ENCODE measurements around the gene CACNG1. TPM values are rescaled to one million over a fixed set of nuclear protein-coding genes. Genes with fewer than 3 reads are reported as not detected.

CACNG1 gene
- total RNA-seq, 1 donor from 2014 or later, result not detected

DNA sequence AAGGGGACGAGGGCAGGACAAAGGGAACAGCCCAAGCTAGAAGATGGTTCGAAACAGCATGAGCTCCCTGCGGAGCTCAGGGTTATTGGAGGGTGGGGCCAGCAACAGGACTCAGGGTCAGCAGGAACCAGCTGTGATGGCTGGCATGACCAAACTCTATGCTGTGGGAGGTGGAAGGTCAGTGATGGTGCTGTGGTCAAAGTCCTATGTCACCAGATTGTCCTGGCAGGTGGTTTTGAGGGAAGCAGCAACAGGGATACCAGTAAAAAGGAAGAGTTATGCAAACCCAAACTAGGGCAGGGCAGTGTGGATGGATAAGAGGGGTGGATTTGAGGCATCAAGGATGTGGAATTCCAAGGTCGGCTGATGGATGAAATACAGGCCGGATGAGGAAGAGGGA, 47.4 kb upstream of the CACNG1 start:
- H3K9ac ChIP-seq, result no peak overlapping the region
- no peaks in the 10 kb centered on the region for H3K36me3 ChIP-seq
- no peak overlapping the region for H3K4me3 Mint-ChIP-seq
- H3K4me3 ChIP-seq, result no peak overlapping the region
- DNase-seq (ENCODE audit: low spot score), result no peak
- H3K27ac ChIP-seq, result no peak overlapping the region
- H3K27me3 Mint-ChIP-seq (ENCODE audit: insufficient read depth, low read depth), result peaks cover 13% of the 10 kb centered on the region
- H2AFZ ChIP-seq (replicated peaks), result no peak overlapping the region
- H3K9me3 Mint-ChIP-seq, result peaks cover 14% of the 10 kb centered on the region
- no peaks in the 10 kb centered on the region for H4K20me1 ChIP-seq (ENCODE audit: low read depth)
- H3K27me3 ChIP-seq, result no peaks in the 10 kb centered on the region
- H3K4me2 ChIP-seq, result no peak overlapping the region
- no peaks in the 10 kb centered on the region for H3K9me3 ChIP-seq (ENCODE audit: low read depth)
- H3K4me1 ChIP-seq, result no peaks in the 10 kb centered on the region
- H3K27ac Mint-ChIP-seq, result no peak overlapping the region
- no peaks in the 10 kb centered on the region for H3K79me2 ChIP-seq (ENCODE audit: low read depth)
- H3K36me3 Mint-ChIP-seq, result peaks cover 31% of the 10 kb centered on the region
- no peak for TF ChIP-seq EZH2phosphoT487 (IDR thresholded peaks at IDR 0.05)
- no peak for TF ChIP-seq EZH2 (IDR thresholded peaks at IDR 0.05)
- TF ChIP-seq, protein P1, sequence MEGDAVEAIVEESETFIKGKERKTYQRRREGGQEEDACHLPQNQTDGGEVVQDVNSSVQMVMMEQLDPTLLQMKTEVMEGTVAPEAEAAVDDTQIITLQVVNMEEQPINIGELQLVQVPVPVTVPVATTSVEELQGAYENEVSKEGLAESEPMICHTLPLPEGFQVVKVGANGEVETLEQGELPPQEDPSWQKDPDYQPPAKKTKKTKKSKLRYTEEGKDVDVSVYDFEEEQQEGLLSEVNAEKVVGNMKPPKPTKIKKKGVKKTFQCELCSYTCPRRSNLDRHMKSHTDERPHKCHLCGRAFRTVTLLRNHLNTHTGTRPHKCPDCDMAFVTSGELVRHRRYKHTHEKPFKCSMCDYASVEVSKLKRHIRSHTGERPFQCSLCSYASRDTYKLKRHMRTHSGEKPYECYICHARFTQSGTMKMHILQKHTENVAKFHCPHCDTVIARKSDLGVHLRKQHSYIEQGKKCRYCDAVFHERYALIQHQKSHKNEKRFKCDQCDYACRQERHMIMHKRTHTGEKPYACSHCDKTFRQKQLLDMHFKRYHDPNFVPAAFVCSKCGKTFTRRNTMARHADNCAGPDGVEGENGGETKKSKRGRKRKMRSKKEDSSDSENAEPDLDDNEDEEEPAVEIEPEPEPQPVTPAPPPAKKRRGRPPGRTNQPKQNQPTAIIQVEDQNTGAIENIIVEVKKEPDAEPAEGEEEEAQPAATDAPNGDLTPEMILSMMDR (IDR thresholded peaks at IDR 0.05), result no peak
- no peaks in the 10 kb centered on the region for H3F3A ChIP-seq (ENCODE audit: low read depth)
- H3K4me1 Mint-ChIP-seq, result peaks cover 6% of the 10 kb centered on the region

DNA sequence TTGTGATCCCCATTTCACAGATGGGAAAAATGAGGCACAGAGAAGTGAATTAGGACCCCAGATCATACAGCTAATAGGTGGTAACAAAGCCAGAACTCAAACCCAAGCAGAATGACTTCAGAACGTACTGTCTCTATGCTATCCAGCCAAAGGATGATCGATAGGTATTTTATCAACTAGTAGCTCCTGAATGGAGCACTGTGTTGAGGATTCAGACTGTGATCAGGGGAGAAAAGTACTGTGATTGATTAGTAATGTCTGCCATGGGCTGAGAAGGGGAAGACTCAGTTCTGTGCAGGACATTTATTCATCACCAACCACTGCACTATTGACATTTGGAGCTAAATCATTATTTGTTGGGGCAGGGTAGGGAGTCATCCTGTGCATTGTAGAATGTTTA, 41.1 kb upstream of the CACNG1 start:
- H3K9ac ChIP-seq, result no peak overlapping the region
- H3K9me3 ChIP-seq (ENCODE audit: low read depth), result no peaks in the 10 kb centered on the region
- peaks cover 22% of the 10 kb centered on the region for H3K4me1 Mint-ChIP-seq
- DNase-seq (ENCODE audit: low spot score), result no peak
- H3K9me3 Mint-ChIP-seq, result peaks cover 14% of the 10 kb centered on the region
- no peak overlapping the region for H3K4me3 Mint-ChIP-seq
- no peaks in the 10 kb centered on the region for H3K79me2 ChIP-seq (ENCODE audit: low read depth)
- peaks cover 12% of the 10 kb centered on the region for H3K27me3 Mint-ChIP-seq (ENCODE audit: insufficient read depth, low read depth)
- H3K36me3 Mint-ChIP-seq, result peaks cover 38% of the 10 kb centered on the region
- H3K4me3 ChIP-seq, result no peak overlapping the region
- H3K27ac ChIP-seq, result no peak overlapping the region
- peaks cover 10% of the 10 kb centered on the region for H3K4me1 ChIP-seq
- H3K4me2 ChIP-seq, result no peak overlapping the region
- H3F3A ChIP-seq (ENCODE audit: low read depth), result no peaks in the 10 kb centered on the region
- H3K36me3 ChIP-seq, result no peaks in the 10 kb centered on the region
- no peak for TF ChIP-seq EZH2 (IDR thresholded peaks at IDR 0.05)
- TF ChIP-seq, protein P1 (IDR thresholded peaks at IDR 0.05), result no peak
- TF ChIP-seq EZH2phosphoT487 (IDR thresholded peaks at IDR 0.05), result no peak
- H3K27ac Mint-ChIP-seq, result no peak overlapping the region
- H3K27me3 ChIP-seq, result no peaks in the 10 kb centered on the region
- no peaks in the 10 kb centered on the region for H4K20me1 ChIP-seq (ENCODE audit: low read depth)
- no peak overlapping the region for H2AFZ ChIP-seq (replicated peaks)

DNA sequence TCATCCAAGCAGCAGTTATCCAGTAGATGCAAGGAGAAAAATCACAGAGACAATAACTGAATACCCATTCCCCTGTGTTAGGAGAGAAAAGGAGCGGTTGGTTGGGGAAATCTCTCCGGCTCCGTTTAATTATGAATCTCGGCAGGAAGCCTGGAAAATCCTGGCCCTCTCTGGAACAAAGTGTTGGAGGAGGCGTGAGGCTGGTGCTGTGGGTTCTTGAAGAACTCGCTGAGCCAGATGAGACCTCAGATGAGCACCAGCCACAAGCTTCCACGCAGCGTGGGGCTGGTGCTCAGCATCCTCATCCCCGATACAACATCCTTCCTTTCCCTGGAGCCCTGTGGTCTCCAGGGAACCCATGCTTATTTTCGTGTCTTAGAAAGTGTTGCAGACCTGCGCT, 40.2 kb upstream of the CACNG1 start:
- H3K9me3 ChIP-seq (ENCODE audit: low read depth), result no peaks in the 10 kb centered on the region
- peaks cover 14% of the 10 kb centered on the region for H3K9me3 Mint-ChIP-seq
- H3K79me2 ChIP-seq (ENCODE audit: low read depth), result no peaks in the 10 kb centered on the region
- no peak overlapping the region for H3K9ac ChIP-seq
- peaks cover 44% of the 10 kb centered on the region for H3K36me3 Mint-ChIP-seq
- peaks cover 22% of the 10 kb centered on the region for H3K4me1 Mint-ChIP-seq
- no peak for DNase-seq (ENCODE audit: low spot score)
- peak overlapping the region; percentile 22 for H2AFZ ChIP-seq (replicated peaks)
- no peak overlapping the region for H3K4me3 ChIP-seq
- H3K27ac Mint-ChIP-seq, result peak overlapping the region; percentile 47
- H4K20me1 ChIP-seq (ENCODE audit: low read depth), result no peaks in the 10 kb centered on the region
- H3K4me1 ChIP-seq, result peaks cover 10% of the 10 kb centered on the region
- H3F3A ChIP-seq (ENCODE audit: low read depth), result no peaks in the 10 kb centered on the region
- no peaks in the 10 kb centered on the region for H3K36me3 ChIP-seq
- no peak overlapping the region for H3K4me3 Mint-ChIP-seq
- H3K27me3 ChIP-seq, result no peaks in the 10 kb centered on the region
- TF ChIP-seq EZH2phosphoT487 (IDR thresholded peaks at IDR 0.05) (no peak), EZH2 (IDR thresholded peaks at IDR 0.05) (no peak)
- TF ChIP-seq, protein P1 (IDR thresholded peaks at IDR 0.05), result no peak
- no peak overlapping the region for H3K4me2 ChIP-seq
- peaks cover 12% of the 10 kb centered on the region for H3K27me3 Mint-ChIP-seq (ENCODE audit: insufficient read depth, low read depth)
- no peak overlapping the region for H3K27ac ChIP-seq

Data from neural progenitor cell (in vitro differentiated cells).